HepG2 (cell line): ENCODE data around the gene SPINDOC. TPM values are rescaled to one million over a fixed set of nuclear protein-coding genes. Genes with fewer than 3 reads are reported as not detected.

Source experiments
- CENPX ChIP-seq: sonication (generic); formaldehyde crosslinking; IDR thresholded peaks from 2 replicates; pipeline ENCODE4 v1.9.0; 2021; ENCODE audit warnings: mild to moderate bottlenecking, missing genetic modification reagents, moderate library complexity
- HDAC1 ChIP-seq: sonication (generic); formaldehyde crosslinking; IDR thresholded peaks from 2 replicates; pipeline ENCODE4 v1.5.1; 2020; ENCODE audit warnings: mild to moderate bottlenecking, missing genetic modification reagents
- HOXD1 ChIP-seq: sonication (generic); formaldehyde crosslinking; IDR thresholded peaks from 2 replicates; pipeline ENCODE4 v1.5.0; 2020; ENCODE audit warnings: missing genetic modification reagents
- NR2F1 ChIP-seq, 2 experiments: fragments of 450-650 bp in 1 of 2; formaldehyde crosslinking in 1 of 2; IDR thresholded peaks; 2 replicates each; pipeline versions ENCODE4 v1.5.0 to v1.6.1; 2016 to 2020; ENCODE audit warnings: mild to moderate bottlenecking in 1 of 2, missing compliant biosample characterization in 1 of 2, missing genetic modification reagents in 1 of 2, moderate library complexity in 1 of 2
- PRDM10 ChIP-seq: sonication (generic); formaldehyde crosslinking; IDR thresholded peaks from 2 replicates; pipeline ENCODE4 v1.4.0; 2020; ENCODE audit warnings: low read depth, missing genetic modification reagents
- SALL2 ChIP-seq: sonication (generic); formaldehyde crosslinking; IDR thresholded peaks from 2 replicates; pipeline ENCODE4 v1.8.1; 2023; ENCODE audit warnings: mild to moderate bottlenecking, missing genetic modification reagents, inconsistent platforms
- SAP130 ChIP-seq: IDR thresholded peaks from 2 replicates; pipeline ENCODE4 v1.6.1; 2016; ENCODE audit warnings: low read depth
- SNRNP70 ChIP-seq: fragments of 200-400 bp; formaldehyde crosslinking; IDR thresholded peaks from 2 replicates; pipeline ENCODE4 v1.6.1; 2017; ENCODE audit warnings: mild to moderate bottlenecking, low read depth, low read length, moderate library complexity
- SP4 ChIP-seq: sonication (generic); formaldehyde crosslinking; IDR thresholded peaks from 2 replicates; pipeline ENCODE4 v1.8.1; 2023; ENCODE audit warnings: mild to moderate bottlenecking, missing genetic modification reagents
- TEAD2 ChIP-seq: sonication (generic); formaldehyde crosslinking; IDR thresholded peaks from 2 replicates; pipeline ENCODE4 v1.9.0; 2021; ENCODE audit warnings: missing genetic modification reagents
- TP53 ChIP-seq: sonication (generic); formaldehyde crosslinking; conservative IDR thresholded peaks from 2 replicates; pipeline ENCODE4 v1.4.0; 2020; ENCODE audit warnings: missing genetic modification reagents
- YEATS4 ChIP-seq: sonication (generic); formaldehyde crosslinking; IDR thresholded peaks from 2 replicates; pipeline ENCODE4 v1.4.0; 2020; ENCODE audit warnings: missing genetic modification reagents, borderline replicate concordance
- ZNF570 ChIP-seq: sonication (generic); formaldehyde crosslinking; IDR thresholded peaks from 2 replicates; pipeline ENCODE4 v1.4.0; 2020; ENCODE audit warnings: mild to moderate bottlenecking, missing genetic modification reagents, borderline replicate concordance
- ZNF629 ChIP-seq: sonication (generic); formaldehyde crosslinking; conservative IDR thresholded peaks from 2 replicates; pipeline ENCODE4 v1.5.0; 2020; ENCODE audit warnings: missing genetic modification reagents
- ZNF703 ChIP-seq: sonication (generic); formaldehyde crosslinking; IDR thresholded peaks from 2 replicates; pipeline ENCODE4 v1.5.1; 2020; ENCODE audit warnings: missing genetic modification reagents, mild to moderate bottlenecking, moderate library complexity, borderline replicate concordance
- ZNF773 ChIP-seq: sonication (generic); formaldehyde crosslinking; IDR thresholded peaks from 2 replicates; pipeline ENCODE4 v1.4.0; 2020; ENCODE audit warnings: missing genetic modification reagents, borderline replicate concordance
- polyA plus RNA-seq, 8 experiments: library from polyadenylated mRNA; depleted of rRNA in 3 of 8; stranded (reverse) in 7 of 8; unstranded in 1 of 8; fragments of >200 nt; fragmentation: Illumina TruSeq in 4 of 8; extraction: Trizol in 4 of 8; gene quantifications; 2 replicates each; pipeline versions ENCODE4 v1.2.1 to v1.2.3, GENCODE V29; 2011 to 2016; ENCODE audit warnings: low read depth in 4 of 8, missing spikeins in 1 of 8, mixed read lengths in 1 of 8; ENCODE audit not compliant: insufficient read depth in 1 of 8
- total RNA-seq, 5 experiments: library from RNA; depleted of rRNA; stranded (reverse); fragments of >200 nt; fragmentation: Illumina TruSeq; extraction: Trizol; gene quantifications; 2 replicates each; pipeline ENCODE4 v1.2.3, GENCODE V29; 2016; ENCODE audit warnings: low read depth in 1 of 5
- TF ChIP-seq, protein P1 (sequence below): sonication (generic); formaldehyde crosslinking; IDR thresholded peaks from 2 replicates; pipeline ENCODE4 v1.5.0; 2020; ENCODE audit warnings: mild to moderate bottlenecking, low read depth, missing genetic modification reagents, borderline replicate concordance
- TF ChIP-seq, protein P2 (sequence below): sonication (generic); formaldehyde crosslinking; IDR thresholded peaks from 2 replicates; pipeline ENCODE4 v1.4.0; 2020; ENCODE audit warnings: missing genetic modification reagents
- TF ChIP-seq, protein P3 (sequence below): sonication (generic); formaldehyde crosslinking; IDR thresholded peaks from 2 replicates; pipeline ENCODE4 v1.9.0; 2022; ENCODE audit warnings: missing genetic modification reagents, mild to moderate bottlenecking, borderline replicate concordance

SPINDOC gene
- total and polyA plus RNA-seq, 2 of the 13 experiments (the other 11 are each of a cell fraction or from before 2014, with no cell fraction given), result 21.4 to 29.9 TPM

GRCh38 chr11:63767565-63768236 lies 45.6 kb upstream of the SPINDOC start (continued):
- TF ChIP-seq, protein P1, sequence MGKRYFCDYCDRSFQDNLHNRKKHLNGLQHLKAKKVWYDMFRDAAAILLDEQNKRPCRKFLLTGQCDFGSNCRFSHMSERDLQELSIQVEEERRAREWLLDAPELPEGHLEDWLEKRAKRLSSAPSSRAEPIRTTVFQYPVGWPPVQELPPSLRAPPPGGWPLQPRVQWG (CRISPR knock-in tag), result no peak
- TF ChIP-seq TEAD2 (no peak), CENPX (no peak), SALL2 (CRISPR knock-in tag) (0 out of 2 replicates have a peak, but pooled peaks have one; percentile 11), SAP130 (CRISPR knock-in tag) (no peak; the same call in 1 of the 2 replicates), HOXD1 (0 out of 2 replicates have a peak, but pooled peaks have one; percentile 20), HDAC1 (CRISPR knock-in tag) (no peak), ZNF570 (CRISPR knock-in tag) (no peak), ZNF773 (0 out of 2 replicates have a peak, but pooled peaks have one; percentile 55), ZNF703 (no peak), PRDM10 (CRISPR knock-in tag) (peak; percentile 72), ZNF629 (CRISPR knock-in tag) (no peak), NR2F1 (CRISPR knock-in tag; IDR thresholded peaks at IDR 0.05) (no peak), YEATS4 (CRISPR knock-in tag) (peak; percentile 49; the same call in 1 of the 2 replicates), SNRNP70 (no peak), TP53 (0 out of 2 replicates have a peak, but pooled peaks have one; percentile 49), SP4 (CRISPR knock-in tag) (no peak)
- TF ChIP-seq, protein P2, sequence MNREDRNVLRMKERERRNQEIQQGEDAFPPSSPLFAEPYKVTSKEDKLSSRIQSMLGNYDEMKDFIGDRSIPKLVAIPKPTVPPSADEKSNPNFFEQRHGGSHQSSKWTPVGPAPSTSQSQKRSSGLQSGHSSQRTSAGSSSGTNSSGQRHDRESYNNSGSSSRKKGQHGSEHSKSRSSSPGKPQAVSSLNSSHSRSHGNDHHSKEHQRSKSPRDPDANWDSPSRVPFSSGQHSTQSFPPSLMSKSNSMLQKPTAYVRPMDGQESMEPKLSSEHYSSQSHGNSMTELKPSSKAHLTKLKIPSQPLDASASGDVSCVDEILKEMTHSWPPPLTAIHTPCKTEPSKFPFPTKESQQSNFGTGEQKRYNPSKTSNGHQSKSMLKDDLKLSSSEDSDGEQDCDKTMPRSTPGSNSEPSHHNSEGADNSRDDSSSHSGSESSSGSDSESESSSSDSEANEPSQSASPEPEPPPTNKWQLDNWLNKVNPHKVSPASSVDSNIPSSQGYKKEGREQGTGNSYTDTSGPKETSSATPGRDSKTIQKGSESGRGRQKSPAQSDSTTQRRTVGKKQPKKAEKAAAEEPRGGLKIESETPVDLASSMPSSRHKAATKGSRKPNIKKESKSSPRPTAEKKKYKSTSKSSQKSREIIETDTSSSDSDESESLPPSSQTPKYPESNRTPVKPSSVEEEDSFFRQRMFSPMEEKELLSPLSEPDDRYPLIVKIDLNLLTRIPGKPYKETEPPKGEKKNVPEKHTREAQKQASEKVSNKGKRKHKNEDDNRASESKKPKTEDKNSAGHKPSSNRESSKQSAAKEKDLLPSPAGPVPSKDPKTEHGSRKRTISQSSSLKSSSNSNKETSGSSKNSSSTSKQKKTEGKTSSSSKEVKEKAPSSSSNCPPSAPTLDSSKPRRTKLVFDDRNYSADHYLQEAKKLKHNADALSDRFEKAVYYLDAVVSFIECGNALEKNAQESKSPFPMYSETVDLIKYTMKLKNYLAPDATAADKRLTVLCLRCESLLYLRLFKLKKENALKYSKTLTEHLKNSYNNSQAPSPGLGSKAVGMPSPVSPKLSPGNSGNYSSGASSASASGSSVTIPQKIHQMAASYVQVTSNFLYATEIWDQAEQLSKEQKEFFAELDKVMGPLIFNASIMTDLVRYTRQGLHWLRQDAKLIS (CRISPR knock-in tag), result no peak
- TF ChIP-seq, protein P3, sequence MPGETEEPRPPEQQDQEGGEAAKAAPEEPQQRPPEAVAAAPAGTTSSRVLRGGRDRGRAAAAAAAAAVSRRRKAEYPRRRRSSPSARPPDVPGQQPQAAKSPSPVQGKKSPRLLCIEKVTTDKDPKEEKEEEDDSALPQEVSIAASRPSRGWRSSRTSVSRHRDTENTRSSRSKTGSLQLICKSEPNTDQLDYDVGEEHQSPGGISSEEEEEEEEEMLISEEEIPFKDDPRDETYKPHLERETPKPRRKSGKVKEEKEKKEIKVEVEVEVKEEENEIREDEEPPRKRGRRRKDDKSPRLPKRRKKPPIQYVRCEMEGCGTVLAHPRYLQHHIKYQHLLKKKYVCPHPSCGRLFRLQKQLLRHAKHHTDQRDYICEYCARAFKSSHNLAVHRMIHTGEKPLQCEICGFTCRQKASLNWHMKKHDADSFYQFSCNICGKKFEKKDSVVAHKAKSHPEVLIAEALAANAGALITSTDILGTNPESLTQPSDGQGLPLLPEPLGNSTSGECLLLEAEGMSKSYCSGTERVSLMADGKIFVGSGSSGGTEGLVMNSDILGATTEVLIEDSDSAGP (CRISPR knock-in tag), result peak; percentile 91
